HCT116 (cell line): ENCODE results near the gene GPX8. TPM values are rescaled to one million over a fixed set of nuclear protein-coding genes. Genes with fewer than 3 reads are reported as not detected.

Source experiments
- ATAC-seq: fragments of 200-7000 bp; cut with Tn5 transposase; 2 replicates; pipeline ENCODE4 v1.9.1; 2020; ENCODE audit warnings: mild to moderate bottlenecking, moderate library complexity
- BruUV-seq: library from RNA; stranded (reverse); fragments of 400-500 nt; replicated peaks from 2 replicates; lab custom pipeline; 2021; lab: Mats Ljungman, UMichigan
- CTCF ChIA-PET: fragments of 300-600 bp; sonication (Branson Sonifier 250); formaldehyde crosslinking; loops from one replicate; lab custom pipeline; 2021; ENCODE audit warnings: antibody characterized with exemption; lab: Charles Lee
- POLR2A ChIA-PET: fragments of 300-600, 350-600 bp; sonication (Branson Sonifier 250); formaldehyde crosslinking; loops from one replicate; lab custom pipeline; 2021; ENCODE audit warnings: antibody characterized with exemption; lab: Charles Lee
- RAD21 ChIA-PET, 2 experiments: fragments of 300-600 bp; sonication (Branson Sonifier 250); formaldehyde crosslinking; loops; one replicate each; lab custom pipeline; 2023; ENCODE audit warnings: low total read pairs in 2 of 2; ENCODE audit not compliant: uncharacterized antibody in 2 of 2, unreplicated experiment in 2 of 2, low non-redundant PET in 1 of 2; lab: Charles Lee
- DNase-seq: peaks from one replicate; pipeline ENCODE4 v3.0.0-alpha.2; 2010; ENCODE audit warnings: low read depth, low spot score
- H2AFZ ChIP-seq: fragments of 200-600 bp; shearing (Covaris generic), sonication (generic); 2 replicates; pipeline ENCODE4 v1.6.1; 2017; ENCODE audit warnings: low read depth, mixed run types, mixed read lengths, antibody characterized with exemption, low read length; ENCODE audit not compliant: poor library complexity, severe bottlenecking
- H3K27ac ChIP-seq: 2 replicates; pipeline ENCODE4 v1.5.1; 2012; ENCODE audit warnings: low read depth, low read length
- H3K27me3 ChIP-seq: fragments of 200-600 bp; sonication (generic); 2 replicates; pipeline ENCODE4 v1.6.1; 2016; ENCODE audit warnings: mixed run types, low read length, mixed read lengths; ENCODE audit not compliant: insufficient read depth
- H3K36me3 ChIP-seq, 2 experiments: fragments of 200-500 bp in 1 of 2; fragments of 200-600 bp in 1 of 2; sonication (Bioruptor generic) in 1 of 2; sonication (generic) in 1 of 2; 2 replicates each; pipeline versions ENCODE4 v1.5.1 to v1.6.1; 2014 to 2016; ENCODE audit warnings: low read length in 2 of 2, inconsistent platforms in 1 of 2, mixed read lengths in 1 of 2, mixed run types in 1 of 2; ENCODE audit not compliant: insufficient read depth in 2 of 2, control insufficient read depth in 1 of 2
- H3K4me1 ChIP-seq, 2 experiments: fragments of 200-600 bp in 1 of 2; sonication (generic) in 1 of 2; 2 replicates each; pipeline versions ENCODE4 v1.5.1 to v1.6.1; 2012 to 2017; ENCODE audit warnings: low read length in 2 of 2, inconsistent platforms in 1 of 2, mild to moderate bottlenecking in 1 of 2, mixed read lengths in 1 of 2, mixed run types in 1 of 2, moderate library complexity in 1 of 2; ENCODE audit not compliant: insufficient read depth in 2 of 2, control insufficient read depth in 1 of 2
- H3K4me2 ChIP-seq: fragments of 200-600 bp; sonication (generic); 2 replicates; pipeline ENCODE4 v1.6.1; 2017; ENCODE audit warnings: mixed run types, low read length, mixed read lengths
- H3K4me3 ChIP-seq, 2 experiments: fragments of 200-600 bp in 1 of 2; sonication (generic) in 1 of 2; replicated peaks in 1 of 2; 2 replicates each; pipeline ENCODE4 v1.5.1; 2011 to 2016; ENCODE audit warnings: low read length in 2 of 2, control low read depth in 1 of 2, low read depth in 1 of 2, mild to moderate bottlenecking in 1 of 2, mixed read lengths in 1 of 2, mixed run types in 1 of 2
- H3K79me2 ChIP-seq: fragments of 200-600 bp; sonication (generic); 2 replicates; pipeline ENCODE4 v1.6.1; 2017; ENCODE audit warnings: mild to moderate bottlenecking, mixed run types, low read length, moderate library complexity, mixed read lengths; ENCODE audit not compliant: insufficient read depth
- H3K9ac ChIP-seq: fragments of 200-600 bp; sonication (generic); 2 replicates; pipeline ENCODE4 v1.6.1; 2016; ENCODE audit warnings: low read length, mixed read lengths
- H3K9me2 ChIP-seq: fragments of 200-600 bp; sonication (generic), shearing (Covaris generic); 2 replicates; pipeline ENCODE4 v1.6.1; 2017; ENCODE audit warnings: mixed run types, mild to moderate bottlenecking, moderate library complexity; ENCODE audit not compliant: insufficient read depth
- H3K9me3 ChIP-seq, 2 experiments: fragments of 200-500 bp in 1 of 2; fragments of 200-600 bp in 1 of 2; sonication (Bioruptor generic) in 1 of 2; sonication (generic) in 1 of 2; 2 replicates each; pipeline ENCODE4 v1.6.1; 2014 to 2017; ENCODE audit warnings: low read length in 2 of 2, mixed read lengths in 2 of 2, inconsistent platforms in 1 of 2, low read depth in 1 of 2, mild to moderate bottlenecking in 1 of 2, mixed run types in 1 of 2, moderate library complexity in 1 of 2; ENCODE audit not compliant: control insufficient read depth in 1 of 2, insufficient read depth in 1 of 2
- H4K20me1 ChIP-seq: fragments of 200-600 bp; sonication (generic), shearing (Covaris generic); 2 replicates; pipeline ENCODE4 v1.6.1; 2017; ENCODE audit warnings: mixed run types, mild to moderate bottlenecking, moderate library complexity; ENCODE audit not compliant: insufficient read depth
- CBX3 ChIP-seq: IDR thresholded peaks from 2 replicates; pipeline ENCODE4 v1.6.1; 2012; ENCODE audit warnings: low read depth
- CEBPB ChIP-seq: IDR thresholded peaks from 2 replicates; pipeline ENCODE4 v1.6.1; 2012; ENCODE audit warnings: low read depth
- CTCF ChIP-seq, 3 experiments: fragments of 200-600 bp in 1 of 3; sonication (generic) in 1 of 3; IDR thresholded peaks in 2 of 3; conservative IDR thresholded peaks in 1 of 3; 2 replicates each; pipeline ENCODE4 v1.5.1; 2012 to 2017; ENCODE audit warnings: low read depth in 2 of 3, low read length in 2 of 3, antibody characterized with exemption in 1 of 3, borderline replicate concordance in 1 of 3, control low read depth in 1 of 3, mild to moderate bottlenecking in 1 of 3, mixed read lengths in 1 of 3, mixed run types in 1 of 3, moderate library complexity in 1 of 3; ENCODE audit not compliant: insufficient read depth in 1 of 3
- EGR1 ChIP-seq: IDR thresholded peaks from 2 replicates; pipeline ENCODE4 v1.6.1; 2012; ENCODE audit warnings: low read depth
- ELF1 ChIP-seq: IDR thresholded peaks from 2 replicates; pipeline ENCODE4 v1.6.1; 2012; ENCODE audit warnings: low read depth, borderline replicate concordance
- EZH2phosphoT487 ChIP-seq: fragments of 200-600 bp; IDR thresholded peaks from 2 replicates; pipeline ENCODE4 v1.6.1; 2018; ENCODE audit warnings: antibody characterized with exemption, borderline replicate concordance
- JUND ChIP-seq: IDR thresholded peaks from 2 replicates; pipeline ENCODE4 v1.6.1; 2012
- MAX ChIP-seq: IDR thresholded peaks from 2 replicates; pipeline ENCODE4 v1.6.1; 2012
- REST ChIP-seq: IDR thresholded peaks from 2 replicates; pipeline ENCODE4 v1.6.1; 2012; ENCODE audit warnings: low read depth
- SP1 ChIP-seq: IDR thresholded peaks from 2 replicates; pipeline ENCODE4 v1.6.1; 2012; ENCODE audit warnings: low read depth
- SRF ChIP-seq: IDR thresholded peaks from 2 replicates; pipeline ENCODE4 v1.6.1; 2012; ENCODE audit warnings: low read depth
- TCF7L2 ChIP-seq: IDR thresholded peaks from 2 replicates; pipeline ENCODE4 v1.7.0; 2011; ENCODE audit warnings: borderline replicate concordance, inconsistent platforms; ENCODE audit not compliant: insufficient read depth, insufficient read length; ENCODE audit errors: extremely low read depth
- ZNF274 ChIP-seq: fragments of 200-500 bp; sonication (Bioruptor generic); IDR thresholded peaks from 2 replicates; pipeline ENCODE4 v1.6.1; 2014; ENCODE audit warnings: mild to moderate bottlenecking, low read depth, low read length, inconsistent platforms
- intact Hi-C: fragments of 100-400 bp; cut with micrococcal nuclease; formaldehyde crosslinking; loops from 2 replicates; pipeline ENCODE4 v1.10.0; 2022
- total RNA-seq: library from RNA; stranded (reverse); gene quantifications from one replicate; pipeline ENCODE4 v1.2.1, GENCODE V29; 2021; ENCODE audit not compliant: unreplicated experiment

Gene GPX8
- total RNA-seq, 1 experiment from 2014 or later, result 36.5 TPM

- Histone ChIP-seq H3K4me2 (no peak overlapping the region), H3K9me2 (no peaks in the 10 kb centered on the region), H3K4me1 (peaks cover 0 to 7% of the 10 kb centered on the region in 2 experiments; a peak in 2 of 4 replicates), H4K20me1 (no peaks in the 10 kb centered on the region), H3K4me3 (no peak overlapping the region), H3K79me2 (no peaks in the 10 kb centered on the region), H3K36me3 (no peaks in the 10 kb centered on the region)
- ChIA-PET CTCF (interaction anchor here (1.1 to 1.3 kb wide), 3 partner anchors 197 to 238 kb away, joined by 3 to 5 read pairs (median 3); no protein-coding TSS in a partner anchor), RAD21 (no interaction called here)
- no TSS peak for BruUV-seq
- DNase-seq, result no peak
- TF ChIP-seq ZNF274 (no peak), SP1 (no peak), JUND (no peak), MAX (no peak), SRF (no peak), TCF7L2 (no peak), CBX3 (no peak), EGR1 (no peak)
- TF ChIP-seq, all 23 proteins: peak for 0
- Histone ChIP-seq H2AFZ (no peak overlapping the region), H3K9ac (no peak overlapping the region), H3K9me3 (no peaks in the 10 kb centered on the region), H3K27ac (no peak overlapping the region), H3K27me3 (peaks cover 18% of the 10 kb centered on the region)
- POLR2A ChIA-PET, result no interaction called here
- intact Hi-C loops, result loop anchor here (10.0 kb wide), 1 partner anchor 897 kb away; no protein-coding TSS in a partner anchor
- ATAC-seq, result no peak
Measured at GRCh38 chr5:55141945-55142690, 17.9 kb upstream of the GPX8 start.

GRCh38 chr5:55143624-55144023, 16.3 kb upstream of the GPX8 start:
- ATAC-seq (no peak), DNase-seq (no peak)
- Histone ChIP-seq H4K20me1 (no peaks in the 10 kb centered on the region), H2AFZ (no peak overlapping the region), H3K27me3 (peaks cover 18% of the 10 kb centered on the region), H3K4me2 (no peak overlapping the region), H3K27ac (no peak overlapping the region), H3K9me2 (no peaks in the 10 kb centered on the region), H3K9me3 (no peaks in the 10 kb centered on the region), H3K79me2 (no peaks in the 10 kb centered on the region), H3K4me3 (no peak overlapping the region), H3K36me3 (no peaks in the 10 kb centered on the region), H3K9ac (no peak overlapping the region), H3K4me1 (peaks cover 0 to 7% of the 10 kb centered on the region in 2 experiments; a peak in 2 of 4 replicates)
- POLR2A ChIA-PET, result no interaction called here
- CTCF ChIA-PET, result interaction anchor here (0.7 to 3.8 kb wide), 2 partner anchors 199 to 238 kb away, joined by 4 to 62 read pairs; no protein-coding TSS in a partner anchor
- intact Hi-C loops, result loop anchor here (10.0 kb wide), 1 partner anchor 899 kb away; no protein-coding TSS in a partner anchor
- no TSS peak for BruUV-seq
- RAD21 ChIA-PET, result no interaction called here
- no peak for TF ChIP-seq EZH2phosphoT487
- TF ChIP-seq CEBPB, result no peak
- TF ChIP-seq CTCF (IDR thresholded peaks at IDR 0.05 in 2 of 3, conservative IDR thresholded peaks at IDR 0.05 in 1 of 3; ENCODE audit: borderline replicate concordance in 1 of 3, insufficient read depth in 1 of 3, low read depth in 2 of 3, low read length in 2 of 3), result no peak
- no peak for TF ChIP-seq ELF1
- TF ChIP-seq REST, result no peak
